GM21786 (cell line): ENCODE data around the gene VMP1.

Source experiments
- ATAC-seq: cut with Tn5 transposase; IDR thresholded peaks from one replicate; pipeline ENCODE4 v1.9.1; 2021; ENCODE audit not compliant: unreplicated experiment

Gene VMP1

GRCh38 chr17:59707149-59707970, at the start of gene VMP1, which contains the start of gene PTRH2:
Gene VMP1 (plus strand): TSS chr17:59707654. CDS start chr17:59731447, 23,793 bp downstream.
Gene PTRH2 (minus strand): TSS chr17:59707430. CDS start chr17:59697978, 9,452 bp downstream.
- peak; percentile 97 for ATAC-seq

GRCh38 chr17:59666235-59666634, 41.2 kb upstream of the VMP1 start:
- no peak for ATAC-seq

GRCh38 chr17:59668816-59669215, 38.6 kb upstream of the VMP1 start:
- ATAC-seq: no peak

- peak; percentile 44 for ATAC-seq
These were observed 38.0 kb upstream of the VMP1 start for GRCh38 chr17:59669411-59669810.

GRCh38 chr17:59669944-59670343, 37.5 kb upstream of the VMP1 start:
- ATAC-seq: no peak

GRCh38 chr17:59671386-59671785, 36.1 kb upstream of the VMP1 start:
- ATAC-seq: no peak

- no peak for ATAC-seq
These were observed 32.2 kb upstream of the VMP1 start for GRCh38 chr17:59675231-59675630.

GRCh38 chr17:59676716-59677115, 30.7 kb upstream of the VMP1 start:
- no peak for ATAC-seq

- no peak for ATAC-seq
These were observed 28.5 kb upstream of the VMP1 start for GRCh38 chr17:59678918-59679317.

GRCh38 chr17:59680314-59680713, 27.1 kb upstream of the VMP1 start:
- ATAC-seq: no peak

- no peak for ATAC-seq
These were observed 24.2 kb upstream of the VMP1 start for GRCh38 chr17:59683283-59683682.

GRCh38 chr17:59684967-59685366, 22.5 kb upstream of the VMP1 start:
- no peak for ATAC-seq

GRCh38 chr17:59688008-59688407, 19.4 kb upstream of the VMP1 start:
- no peak for ATAC-seq

GRCh38 chr17:59688496-59688895, 19.0 kb upstream of the VMP1 start:
- ATAC-seq: no peak

GRCh38 chr17:59693582-59693981, 13.9 kb upstream of the VMP1 start:
- no peak for ATAC-seq

- no peak for ATAC-seq
These were observed 13.1 kb upstream of the VMP1 start for GRCh38 chr17:59694344-59694743.

- no peak for ATAC-seq
These were observed 11.3 kb upstream of the VMP1 start for GRCh38 chr17:59695945-59696681.

- peak; percentile 56 for ATAC-seq
These were observed 10.7 kb upstream of the VMP1 start for GRCh38 chr17:59696682-59697277.

GRCh38 chr17:59698143-59698542, 9.3 kb upstream of the VMP1 start:
- no peak for ATAC-seq

- ATAC-seq: no peak
These were observed 8.2 kb upstream of the VMP1 start for GRCh38 chr17:59699218-59699617.

GRCh38 chr17:59699786-59700185, 7.7 kb upstream of the VMP1 start:
- ATAC-seq: no peak

- ATAC-seq: no peak
These were observed 5.2 kb upstream of the VMP1 start for GRCh38 chr17:59702304-59702703.
